GM10266 (cell line): Measurements from ENCODE around the gene UST.

ENCODE experiments used
- DNase-seq: peaks from one replicate; pipeline ENCODE4 v3.0.0; 2012; ENCODE audit errors: extremely low spot score
- TF ChIP-seq, protein P1 (sequence below): IDR thresholded peaks from 2 replicates; pipeline ENCODE4 v1.5.1; 2012; ENCODE audit warnings: mild to moderate bottlenecking, low read depth; ENCODE audit not compliant: control insufficient read depth, insufficient read depth; ENCODE audit errors: missing control alignments

UST gene

DNA sequence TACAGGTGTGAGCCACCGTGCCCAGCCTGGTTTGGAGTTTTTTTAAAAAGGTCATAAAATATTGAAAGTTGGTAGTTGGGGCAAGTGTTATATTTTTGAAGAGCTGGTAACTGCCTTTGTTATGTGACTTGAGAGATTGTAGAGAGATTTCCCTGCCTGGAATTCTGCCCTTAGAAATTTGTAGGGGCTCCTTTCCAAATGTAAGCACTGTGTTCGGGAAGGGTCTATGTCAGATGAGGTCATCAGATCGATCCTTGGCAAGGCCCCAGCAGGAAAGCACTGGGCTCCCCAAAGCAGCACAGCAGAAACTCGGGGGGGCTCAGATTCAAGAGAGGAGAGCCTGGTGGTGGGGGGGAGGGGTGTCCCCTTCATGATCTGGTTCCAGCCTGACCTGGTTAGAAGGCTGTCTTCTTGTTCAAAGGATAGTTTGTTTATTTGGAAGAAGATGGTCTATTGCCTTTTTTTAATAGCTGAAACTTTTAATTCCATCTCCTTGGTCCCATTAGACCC, 220.2 kb downstream of the UST start:
- no peak for DNase-seq
- TF ChIP-seq, protein P1, sequence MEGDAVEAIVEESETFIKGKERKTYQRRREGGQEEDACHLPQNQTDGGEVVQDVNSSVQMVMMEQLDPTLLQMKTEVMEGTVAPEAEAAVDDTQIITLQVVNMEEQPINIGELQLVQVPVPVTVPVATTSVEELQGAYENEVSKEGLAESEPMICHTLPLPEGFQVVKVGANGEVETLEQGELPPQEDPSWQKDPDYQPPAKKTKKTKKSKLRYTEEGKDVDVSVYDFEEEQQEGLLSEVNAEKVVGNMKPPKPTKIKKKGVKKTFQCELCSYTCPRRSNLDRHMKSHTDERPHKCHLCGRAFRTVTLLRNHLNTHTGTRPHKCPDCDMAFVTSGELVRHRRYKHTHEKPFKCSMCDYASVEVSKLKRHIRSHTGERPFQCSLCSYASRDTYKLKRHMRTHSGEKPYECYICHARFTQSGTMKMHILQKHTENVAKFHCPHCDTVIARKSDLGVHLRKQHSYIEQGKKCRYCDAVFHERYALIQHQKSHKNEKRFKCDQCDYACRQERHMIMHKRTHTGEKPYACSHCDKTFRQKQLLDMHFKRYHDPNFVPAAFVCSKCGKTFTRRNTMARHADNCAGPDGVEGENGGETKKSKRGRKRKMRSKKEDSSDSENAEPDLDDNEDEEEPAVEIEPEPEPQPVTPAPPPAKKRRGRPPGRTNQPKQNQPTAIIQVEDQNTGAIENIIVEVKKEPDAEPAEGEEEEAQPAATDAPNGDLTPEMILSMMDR: no peak

DNA sequence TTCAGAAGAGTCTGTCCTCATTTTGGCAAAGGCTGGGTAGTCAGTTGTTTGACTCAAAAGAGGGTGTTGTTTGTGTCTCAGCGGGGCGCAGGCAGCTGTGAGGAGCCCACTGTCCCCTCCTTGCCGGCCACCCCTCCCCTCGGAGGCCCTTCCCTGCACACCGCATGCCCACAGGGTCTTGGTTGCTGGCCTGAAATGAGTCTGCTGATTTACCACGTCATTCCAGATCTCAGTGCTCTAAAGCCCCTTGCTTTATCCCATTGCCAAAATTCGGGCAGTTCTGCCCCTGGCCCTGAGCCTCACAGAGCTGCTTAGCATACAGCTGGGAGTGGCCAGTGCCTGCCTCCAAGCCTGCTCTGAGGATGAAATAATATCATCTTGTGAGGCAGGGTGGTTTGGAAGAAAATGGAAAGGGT, 220.7 kb downstream of the UST start:
- no peak for DNase-seq

DNA sequence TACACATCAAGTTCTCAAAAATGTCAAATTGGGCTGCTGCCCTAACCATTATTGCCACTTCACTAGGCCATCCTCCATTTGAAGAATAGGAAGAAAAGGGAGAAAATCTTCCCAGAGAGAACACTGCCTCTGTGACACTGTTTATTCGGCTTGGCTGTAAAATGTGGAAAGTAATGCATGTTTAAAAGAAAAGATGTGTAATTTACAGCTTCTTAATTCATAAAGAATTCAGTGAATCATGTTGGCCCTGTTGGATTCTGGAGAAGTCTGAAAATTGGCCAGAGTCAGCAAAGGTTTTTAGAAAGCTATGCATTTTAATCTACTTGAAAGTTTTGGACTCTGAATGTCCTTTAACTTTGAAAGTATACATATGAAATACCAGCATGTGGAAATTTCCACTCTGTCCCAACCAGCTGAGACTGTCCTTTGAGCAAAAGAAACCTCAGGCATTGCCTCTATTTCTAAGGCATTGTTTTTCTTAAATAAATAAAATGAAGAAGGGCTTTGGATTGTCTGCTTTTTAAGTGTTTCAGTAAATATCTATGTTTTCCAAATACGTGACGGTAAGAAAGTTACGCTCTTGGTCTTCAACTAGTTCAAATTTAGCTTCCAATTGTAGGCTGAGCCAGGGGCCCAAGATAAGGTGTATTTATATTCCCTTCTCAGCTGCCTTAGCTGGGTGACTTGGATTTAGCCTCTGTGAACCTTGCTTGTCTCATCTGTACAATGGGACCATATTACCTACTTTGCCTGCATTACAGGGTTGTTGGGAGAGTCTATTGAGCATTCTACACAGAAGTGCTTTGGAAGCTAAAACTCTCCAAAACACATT, 222.2 kb downstream of the UST start:
- DNase-seq: no peak
- TF ChIP-seq, protein P1: no peak

More for the DNA sequence above, 220.7 kb downstream of the UST start:
- TF ChIP-seq, protein P1: no peak

DNA sequence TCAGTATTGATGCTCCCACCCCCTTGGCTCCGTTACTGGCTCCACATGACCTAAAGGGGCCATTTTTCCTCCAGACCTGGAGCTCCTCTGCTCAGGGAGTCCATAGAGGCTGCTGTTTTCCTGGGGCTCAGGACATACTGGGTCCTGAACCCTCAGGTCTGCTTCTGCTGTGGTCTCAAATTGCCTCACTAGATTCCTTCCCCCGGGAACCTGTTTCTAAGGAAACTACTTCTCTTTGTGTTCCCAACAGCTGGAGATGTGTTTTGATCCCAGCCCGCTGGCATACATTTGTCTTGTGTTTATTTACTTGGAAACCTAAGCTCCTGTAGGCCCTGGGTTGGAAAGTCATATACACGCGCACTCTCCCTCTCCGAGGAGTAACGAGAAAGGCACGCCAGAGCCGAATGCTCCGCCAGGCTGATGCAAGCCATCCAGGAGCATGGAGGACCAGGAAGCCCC, 222.8 kb downstream of the UST start:
- no peak for DNase-seq
- TF ChIP-seq, protein P1: no peak

DNA sequence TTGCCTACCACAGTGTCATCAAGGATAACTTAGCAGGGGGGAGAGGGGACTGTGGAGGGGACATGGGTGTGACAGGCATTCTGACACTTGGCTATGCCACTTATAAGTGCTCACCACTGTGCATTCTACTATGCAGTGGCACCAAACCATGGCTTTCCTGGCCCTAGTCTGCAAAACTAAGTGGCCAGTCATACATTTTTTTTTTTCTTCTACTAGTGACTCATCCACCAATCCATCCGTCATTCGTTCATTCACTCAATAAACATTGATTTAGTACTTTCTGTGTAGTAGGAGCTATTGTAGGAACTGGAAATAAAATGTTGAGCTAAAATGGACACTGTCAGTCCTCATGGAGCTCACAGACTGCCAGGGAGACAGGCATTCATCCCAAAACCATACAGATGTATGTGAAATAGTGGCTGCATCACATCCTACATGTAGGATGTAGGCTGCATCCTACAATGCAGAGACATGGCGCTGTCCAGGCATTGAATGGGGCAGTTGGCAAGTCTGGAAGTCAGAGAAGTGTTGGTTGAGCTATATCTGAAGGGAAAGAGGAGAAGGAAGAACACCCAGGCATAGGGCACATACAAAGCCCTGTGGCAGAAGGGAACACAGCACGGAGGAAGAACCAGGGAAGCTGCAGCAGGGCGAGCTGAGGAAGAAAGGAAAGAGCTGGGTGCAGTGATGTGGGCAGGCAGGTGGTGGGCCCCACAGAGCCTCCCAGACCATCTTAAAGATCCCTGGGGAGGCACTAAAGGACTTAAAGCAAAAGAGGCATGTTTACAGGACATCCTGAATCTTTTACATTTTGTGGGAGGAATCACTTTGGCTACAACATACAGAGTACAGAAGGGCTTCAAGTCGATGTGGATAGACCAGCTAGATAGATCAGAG, 224.4 kb downstream of the UST start:
- TF ChIP-seq, protein P1: no peak
- no peak for DNase-seq

DNA sequence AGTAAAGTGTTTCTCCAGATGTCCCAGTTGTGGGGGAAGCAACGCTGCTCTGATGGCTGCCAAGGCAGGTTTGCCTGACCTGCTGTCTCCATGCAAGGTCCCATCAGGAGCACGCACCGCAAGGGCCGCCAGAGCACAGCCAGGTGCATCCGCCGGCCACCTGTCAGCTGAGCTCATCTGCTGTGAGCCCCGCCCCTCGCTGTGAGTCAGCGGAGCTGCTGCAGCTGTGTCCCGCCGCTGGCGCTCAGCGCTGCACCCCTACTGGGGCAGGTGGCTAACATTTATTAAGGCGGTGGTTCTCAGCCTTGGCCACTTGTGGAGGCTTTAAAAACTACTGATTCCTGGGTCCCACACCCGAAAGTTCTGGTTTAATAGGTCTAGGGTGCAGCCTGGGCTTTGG, 225.7 kb downstream of the UST start:
- TF ChIP-seq, protein P1: no peak
- peak; percentile 25 for DNase-seq
